Suprapubic skin (tissue), 4 donors: ENCODE results near the gene PTK7. TPM values are rescaled to one million over a fixed set of nuclear protein-coding genes. Genes with fewer than 3 reads are reported as not detected.
A peak's percentile ranks its signal among the peaks of the same experiment; 100 is the strongest.

Source experiments
- DNase-seq, 2 donors: peaks; one replicate each; pipeline ENCODE4 v3.0.0-alpha.2; 2019; ENCODE audit warnings: low spot score in 2 of 2
- H3K27ac ChIP-seq: fragments of 200-600 bp; sonication (generic); one replicate; pipeline ENCODE4 v1.5.1; 2019
- H3K27me3 ChIP-seq: fragments of 200-600 bp; sonication (generic); one replicate; pipeline ENCODE4 v1.5.1; 2019
- H3K36me3 ChIP-seq: fragments of 200-600 bp; sonication (generic); one replicate; pipeline ENCODE4 v1.5.1; 2019
- H3K4me1 ChIP-seq: fragments of 200-600 bp; sonication (generic); one replicate; pipeline ENCODE4 v1.5.1; 2019
- H3K4me3 ChIP-seq: fragments of 200-600 bp; sonication (generic); one replicate; pipeline ENCODE4 v1.5.1; 2019; ENCODE audit warnings: mild to moderate bottlenecking
- H3K9me3 ChIP-seq: fragments of 200-600 bp; sonication (generic); one replicate; pipeline ENCODE4 v1.5.1; 2019
- EP300 ChIP-seq: sonication (generic); formaldehyde crosslinking; IDR thresholded peaks from one replicate; pipeline ENCODE4 v1.6.1; 2017; ENCODE audit warnings: antibody characterized with exemption
- POLR2A ChIP-seq, 2 donors: fragments of 450-650 bp; IDR thresholded peaks; one replicate each; pipeline ENCODE4 v1.6.1; 2017; ENCODE audit warnings: antibody characterized with exemption in 2 of 2, mild to moderate bottlenecking in 2 of 2, moderate library complexity in 2 of 2
- POLR2AphosphoS5 ChIP-seq, 3 donors: sonication (generic); formaldehyde crosslinking; IDR thresholded peaks; one replicate each; pipeline ENCODE4 v1.6.1; 2017; ENCODE audit warnings: antibody characterized with exemption in 3 of 3
- WGBS: methylation state at CpG from one replicate; pipeline ENCODE4 v1.1.5; 2018; 5-methylcytosine and 5-hydroxymethylcytosine counted together
- total RNA-seq, 4 donors: library from RNA; depleted of rRNA; stranded (reverse); fragments of >200 nt; gene quantifications; one replicate each; pipeline ENCODE4 v1.1.0, GENCODE V29; 2016
- TF ChIP-seq, protein P1 (sequence below), 2 donors: fragments of 200-600 bp in 1 of 2; fragments of 450-650 bp in 1 of 2; sonication (generic) in 1 of 2; IDR thresholded peaks; one replicate each; pipeline ENCODE4 v1.5.1; 2016 to 2019; ENCODE audit warnings: antibody characterized with exemption in 2 of 2, mild to moderate bottlenecking in 1 of 2, moderate library complexity in 1 of 2

PTK7 gene
- total RNA-seq, 4 donors from 2014 or later = 50.4 to 71.3 (median 66.3) TPM

DNA sequence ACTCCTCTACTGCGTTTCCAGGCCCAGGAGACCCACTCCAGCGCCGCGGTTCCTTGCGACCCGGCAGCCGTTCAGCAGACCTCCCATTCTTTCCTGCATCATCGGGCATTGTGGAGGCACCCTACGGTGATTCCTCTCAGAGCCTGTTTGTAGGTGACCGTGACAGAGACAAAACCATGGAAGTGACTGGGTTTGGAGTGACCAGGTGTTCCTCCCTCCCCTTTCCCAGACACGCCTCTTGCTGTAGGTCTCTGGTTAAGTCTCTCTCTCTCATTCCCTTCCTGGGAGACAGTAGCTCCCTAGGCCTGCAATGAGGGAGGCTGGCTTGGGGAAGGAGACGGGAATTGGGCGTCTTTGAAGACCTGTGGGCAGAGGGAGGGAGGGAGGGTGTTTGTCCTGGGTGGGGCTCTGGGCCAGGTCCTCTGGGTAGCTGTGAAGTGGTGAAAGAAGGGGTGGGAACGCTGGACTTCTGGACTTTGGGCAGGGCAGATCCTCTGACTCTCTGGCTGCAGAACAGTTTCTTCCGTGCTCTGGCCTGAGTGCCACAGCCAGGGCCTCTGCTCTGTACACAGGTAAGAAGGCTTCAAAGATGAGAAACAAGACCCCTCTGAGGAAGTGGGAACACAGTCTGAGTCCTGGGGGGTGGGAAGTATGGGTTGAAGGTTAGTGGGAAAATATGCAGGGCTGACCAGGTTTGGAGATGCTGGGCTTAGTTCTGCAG, 15.9 kb upstream of the PTK7 start:
- Histone ChIP-seq H3K27me3 (no peaks in the 10 kb centered on the region), H3K27ac (peak overlapping the region; percentile 79), H3K4me1 (peaks cover 26% of the 10 kb centered on the region), H3K36me3 (peaks cover 36% of the 10 kb centered on the region), H3K4me3 (peak overlapping the region; percentile 75), H3K9me3 (no peaks in the 10 kb centered on the region)
- TF ChIP-seq POLR2A (IDR thresholded peaks at IDR 0.05) (no peak), POLR2AphosphoS5 (IDR thresholded peaks at IDR 0.05) (no peak), EP300 (no peak)
- TF ChIP-seq, protein P1, sequence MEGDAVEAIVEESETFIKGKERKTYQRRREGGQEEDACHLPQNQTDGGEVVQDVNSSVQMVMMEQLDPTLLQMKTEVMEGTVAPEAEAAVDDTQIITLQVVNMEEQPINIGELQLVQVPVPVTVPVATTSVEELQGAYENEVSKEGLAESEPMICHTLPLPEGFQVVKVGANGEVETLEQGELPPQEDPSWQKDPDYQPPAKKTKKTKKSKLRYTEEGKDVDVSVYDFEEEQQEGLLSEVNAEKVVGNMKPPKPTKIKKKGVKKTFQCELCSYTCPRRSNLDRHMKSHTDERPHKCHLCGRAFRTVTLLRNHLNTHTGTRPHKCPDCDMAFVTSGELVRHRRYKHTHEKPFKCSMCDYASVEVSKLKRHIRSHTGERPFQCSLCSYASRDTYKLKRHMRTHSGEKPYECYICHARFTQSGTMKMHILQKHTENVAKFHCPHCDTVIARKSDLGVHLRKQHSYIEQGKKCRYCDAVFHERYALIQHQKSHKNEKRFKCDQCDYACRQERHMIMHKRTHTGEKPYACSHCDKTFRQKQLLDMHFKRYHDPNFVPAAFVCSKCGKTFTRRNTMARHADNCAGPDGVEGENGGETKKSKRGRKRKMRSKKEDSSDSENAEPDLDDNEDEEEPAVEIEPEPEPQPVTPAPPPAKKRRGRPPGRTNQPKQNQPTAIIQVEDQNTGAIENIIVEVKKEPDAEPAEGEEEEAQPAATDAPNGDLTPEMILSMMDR (IDR thresholded peaks at IDR 0.05) = no peak
- WGBS = 16% methylated on average over 5 of the region's 15 CpGs
- DNase-seq = no peak

DNA sequence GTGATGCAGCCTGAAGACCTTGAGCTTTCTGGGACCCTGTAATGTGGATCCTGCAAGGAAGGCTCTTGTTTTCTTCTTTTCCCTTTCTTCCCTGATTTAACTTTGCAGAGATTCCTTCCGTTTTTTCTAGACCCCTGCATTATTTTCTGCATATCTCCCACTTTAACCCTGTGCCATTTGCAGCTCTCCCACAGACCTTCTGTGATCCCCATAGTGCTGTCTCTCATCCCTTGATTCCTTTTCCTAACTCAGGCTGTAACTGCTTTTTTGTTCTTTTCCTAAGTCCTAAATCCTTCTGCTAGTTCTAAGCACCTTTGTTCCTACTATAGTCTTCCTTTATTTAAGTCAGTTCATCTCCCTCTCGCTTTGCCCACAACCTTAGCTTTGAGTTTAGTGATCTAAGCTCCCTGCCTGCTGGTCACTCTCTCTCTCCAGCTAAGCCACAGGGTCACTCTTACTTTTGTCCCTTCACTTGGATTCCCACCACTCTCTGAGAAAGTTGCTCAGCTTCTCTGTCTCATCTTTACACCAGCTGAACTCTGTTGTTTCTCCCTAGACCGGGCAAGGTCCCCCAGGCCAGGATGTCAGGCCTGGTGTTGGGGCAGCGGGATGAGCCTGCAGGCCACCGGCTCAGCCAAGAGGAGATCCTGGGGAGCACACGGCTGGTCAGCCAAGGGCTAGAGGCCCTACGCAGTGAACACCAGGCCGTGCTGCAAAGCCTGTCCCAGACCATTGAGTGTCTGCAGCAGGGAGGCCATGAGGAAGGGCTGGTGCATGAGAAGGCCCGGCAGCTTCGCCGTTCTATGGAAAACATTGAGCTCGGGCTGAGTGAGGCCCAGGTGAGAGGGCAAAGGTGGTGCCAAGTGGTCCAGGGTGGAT, 15.1 kb upstream of the PTK7 start:
- TF ChIP-seq POLR2A (IDR thresholded peaks at IDR 0.05) (no peak), POLR2AphosphoS5 (IDR thresholded peaks at IDR 0.05) (no peak), EP300 (no peak)
- TF ChIP-seq, protein P1 (IDR thresholded peaks at IDR 0.05) = no peak
- 85% methylated on average over 11 of the region's 12 CpGs for WGBS
- Histone ChIP-seq H3K27me3 (no peaks in the 10 kb centered on the region), H3K27ac (no peak overlapping the region), H3K36me3 (peaks cover 36% of the 10 kb centered on the region), H3K4me3 (peak overlapping the region; percentile 75), H3K4me1 (peaks cover 26% of the 10 kb centered on the region), H3K9me3 (no peaks in the 10 kb centered on the region)
- no peak for DNase-seq

DNA sequence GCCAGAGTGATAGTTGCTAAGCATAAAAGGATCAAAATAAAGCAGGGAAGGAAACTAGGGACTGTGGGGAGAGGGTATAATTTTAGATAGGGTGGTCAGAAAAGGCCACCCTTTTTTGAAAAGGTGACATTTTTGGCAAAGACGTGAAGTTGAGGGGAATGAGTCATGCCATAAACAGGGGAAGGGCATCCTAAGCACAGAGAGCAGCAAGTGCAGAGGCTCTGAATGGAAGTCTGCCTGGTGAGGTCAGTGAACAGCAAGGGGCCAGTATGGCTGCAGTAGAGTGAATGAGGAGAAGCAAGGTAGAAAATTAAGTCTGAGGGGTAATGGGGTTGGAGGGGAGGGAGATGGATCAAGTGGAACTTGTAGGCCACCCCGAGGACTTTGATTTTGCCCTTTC, 14.3 kb upstream of the PTK7 start:
- DNase-seq = no peak
- Histone ChIP-seq H3K4me3 (no peak overlapping the region), H3K36me3 (peaks cover 36% of the 10 kb centered on the region), H3K9me3 (no peaks in the 10 kb centered on the region), H3K27ac (no peak overlapping the region), H3K4me1 (peaks cover 26% of the 10 kb centered on the region), H3K27me3 (no peaks in the 10 kb centered on the region)
- TF ChIP-seq POLR2A (IDR thresholded peaks at IDR 0.05) (no peak), EP300 (no peak), POLR2AphosphoS5 (IDR thresholded peaks at IDR 0.05) (no peak)
- TF ChIP-seq, protein P1 (IDR thresholded peaks at IDR 0.05) = no peak
- WGBS = 68% methylated on average over 2 of the region's 2 CpGs

DNA sequence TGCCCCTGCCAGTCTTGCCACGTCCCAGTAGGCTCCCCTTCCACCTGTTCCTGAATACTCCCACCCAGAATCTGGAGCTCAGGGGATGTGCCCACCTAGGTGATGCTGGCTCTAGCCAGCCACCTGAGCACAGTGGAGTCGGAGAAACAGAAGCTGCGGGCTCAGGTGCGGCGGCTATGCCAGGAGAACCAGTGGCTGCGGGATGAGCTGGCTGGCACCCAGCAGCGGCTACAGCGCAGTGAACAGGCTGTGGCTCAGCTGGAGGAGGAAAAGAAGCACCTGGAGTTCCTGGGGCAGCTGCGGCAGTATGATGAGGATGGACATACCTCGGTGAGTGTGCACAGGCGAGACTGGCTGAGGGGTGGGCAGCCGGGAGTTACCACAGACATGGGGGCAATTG, 13.3 kb upstream of the PTK7 start:
- Histone ChIP-seq H3K9me3 (no peaks in the 10 kb centered on the region), H3K36me3 (peaks cover 34% of the 10 kb centered on the region), H3K4me3 (no peak overlapping the region), H3K27ac (no peak overlapping the region), H3K4me1 (peaks cover 25% of the 10 kb centered on the region), H3K27me3 (no peaks in the 10 kb centered on the region)
- no peak for DNase-seq
- TF ChIP-seq, protein P1 (IDR thresholded peaks at IDR 0.05) = no peak
- WGBS = 89% methylated on average over 6 of the region's 12 CpGs

DNA sequence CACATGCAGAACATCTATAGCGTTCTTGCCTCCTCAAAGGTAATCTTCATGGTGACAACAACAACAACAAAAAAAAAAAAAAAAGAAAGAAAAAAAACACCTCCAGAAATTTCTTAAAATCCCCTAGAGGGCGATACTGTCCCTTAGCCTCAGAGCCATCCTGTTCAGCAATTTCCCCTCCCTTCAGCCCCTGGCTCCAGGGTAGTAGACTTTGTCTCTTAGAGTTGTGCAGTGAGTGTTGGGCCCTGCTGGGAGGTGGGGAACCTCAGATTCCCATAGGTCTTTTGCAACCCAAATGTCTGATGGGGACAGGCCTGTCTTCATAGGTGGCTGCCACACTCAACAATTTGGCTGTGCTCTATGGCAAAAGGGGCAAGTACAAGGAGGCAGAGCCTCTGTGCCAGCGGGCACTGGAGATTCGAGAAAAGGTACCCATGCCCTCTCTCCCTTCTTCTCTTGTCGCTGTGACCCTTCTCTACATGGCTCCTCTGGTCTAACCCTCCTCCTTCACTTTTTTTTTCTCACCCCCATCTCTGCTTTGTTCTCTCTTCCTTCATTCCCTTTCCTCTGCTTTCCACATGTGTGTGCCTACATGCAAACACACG, 6.0 kb upstream of the PTK7 start:
- Histone ChIP-seq H3K4me3 (no peak overlapping the region), H3K4me1 (no peaks in the 10 kb centered on the region), H3K36me3 (peaks cover 48% of the 10 kb centered on the region), H3K27me3 (no peaks in the 10 kb centered on the region), H3K9me3 (no peaks in the 10 kb centered on the region), H3K27ac (no peak overlapping the region)
- no peak for DNase-seq
- WGBS = 57% methylated on average over 6 of the region's 6 CpGs
- TF ChIP-seq, protein P1 (IDR thresholded peaks at IDR 0.05) = no peak
- TF ChIP-seq POLR2A (IDR thresholded peaks at IDR 0.05) (no peak), EP300 (no peak), POLR2AphosphoS5 (IDR thresholded peaks at IDR 0.05) (no peak)
